GM12878 (cell line): ENCODE measurements around the gene CCDC88C. TPM values are rescaled to one million over a fixed set of nuclear protein-coding genes. Genes with fewer than 3 reads are reported as not detected.
A peak's percentile ranks its signal among the peaks of the same experiment; 100 is the strongest.

Experiments used
- ASH2L ChIP-seq: fragments of 300-600, 200-600 bp; sonication (generic); IDR thresholded peaks from 2 replicates; pipeline ENCODE4 v1.6.1; 2017; ENCODE audit warnings: low read depth, mild to moderate bottlenecking, borderline replicate concordance
- ATF7 ChIP-seq: fragments of 450-650 bp; IDR thresholded peaks from 2 replicates; pipeline ENCODE4 v1.6.1; 2016; ENCODE audit warnings: low read depth, mild to moderate bottlenecking
- BMI1 ChIP-seq: fragments of 450-650 bp; IDR thresholded peaks from 2 replicates; pipeline ENCODE4 v1.6.1; 2016; ENCODE audit warnings: mild to moderate bottlenecking, moderate library complexity, borderline replicate concordance
- CREB1 ChIP-seq: IDR thresholded peaks from 2 replicates; pipeline ENCODE4 v1.6.1; 2012; ENCODE audit warnings: low read depth, mild to moderate bottlenecking, inconsistent platforms
- CREM ChIP-seq: IDR thresholded peaks from 2 replicates; pipeline ENCODE4 v1.6.1; 2014; ENCODE audit warnings: antibody characterized with exemption, low read depth
- EP300 ChIP-seq, 2 experiments: fragments of 150-350 bp in 1 of 2; IDR thresholded peaks; 2 replicates each; pipeline ENCODE4 v1.6.1; 2011 to 2012; ENCODE audit warnings: low read depth in 2 of 2, low read length in 2 of 2, borderline replicate concordance in 1 of 2, improper control_type of control experiment in 1 of 2, inconsistent platforms in 1 of 2; ENCODE audit not compliant: control insufficient read depth in 1 of 2
- ESRRA ChIP-seq: IDR thresholded peaks from 2 replicates; pipeline ENCODE4 v1.6.1; 2012; ENCODE audit warnings: mild to moderate bottlenecking, low read length, improper control_type of control experiment
- GATAD2B ChIP-seq: fragments of 450-650 bp; conservative IDR thresholded peaks from 2 replicates; pipeline ENCODE4 v1.6.1; 2017; ENCODE audit warnings: low read depth, mild to moderate bottlenecking, moderate library complexity
- IKZF1 ChIP-seq: fragments of 450-650 bp; conservative IDR thresholded peaks from 2 replicates; pipeline ENCODE4 v1.6.1; 2017; ENCODE audit warnings: antibody characterized with exemption, mild to moderate bottlenecking
- MEF2A ChIP-seq: IDR thresholded peaks from 2 replicates; pipeline ENCODE4 v1.6.1; 2011; ENCODE audit warnings: low read depth, mild to moderate bottlenecking, low read length, moderate library complexity; ENCODE audit not compliant: insufficient read depth
- MLLT1 ChIP-seq: fragments of 450-650 bp; IDR thresholded peaks from 2 replicates; pipeline ENCODE4 v1.6.1; 2016; ENCODE audit warnings: mild to moderate bottlenecking
- MTA2 ChIP-seq: fragments of 450-650 bp; IDR thresholded peaks from 2 replicates; pipeline ENCODE4 v1.6.1; 2016; ENCODE audit warnings: low read depth, mild to moderate bottlenecking, moderate library complexity
- NRF1 ChIP-seq: conservative IDR thresholded peaks from 2 replicates; pipeline ENCODE4 v1.6.1; 2011; ENCODE audit warnings: mild to moderate bottlenecking, low read depth, low read length, improper control_type of control experiment
- PAX5 ChIP-seq: IDR thresholded peaks from 2 replicates; pipeline ENCODE4 v1.6.1; 2011; ENCODE audit warnings: low read depth, low read length, borderline replicate concordance
- POU2F2 ChIP-seq: IDR thresholded peaks from 3 replicates; pipeline ENCODE4 v1.6.1; 2011; ENCODE audit warnings: low read depth, mild to moderate bottlenecking, low read length, borderline replicate concordance
- YY1 ChIP-seq: IDR thresholded peaks from 2 replicates; pipeline ENCODE4 v1.6.1; 2011; ENCODE audit warnings: low read depth, mild to moderate bottlenecking, low read length
- ZBED1 ChIP-seq: IDR thresholded peaks from 2 replicates; pipeline ENCODE4 v1.6.1; 2016; ENCODE audit warnings: borderline replicate concordance
- ZNF217 ChIP-seq: fragments of 450-650 bp; IDR thresholded peaks from 2 replicates; pipeline ENCODE4 v1.6.1; 2017; ENCODE audit warnings: antibody characterized with exemption, mild to moderate bottlenecking
- ZNF592 ChIP-seq: fragments of 450-650 bp; IDR thresholded peaks from 2 replicates; pipeline ENCODE4 v1.6.1; 2017; ENCODE audit warnings: mild to moderate bottlenecking, moderate library complexity
- polyA plus RNA-seq, 11 experiments: library from polyadenylated mRNA; depleted of rRNA in 4 of 11; unstranded in 6 of 11; stranded (reverse) in 5 of 11; fragments of >200 nt; fragmentation: Nextera tagmentation in 4 of 11; fragmentation: Illumina TruSeq in 1 of 11; extraction: Ambion mirVana in 4 of 11; extraction: Trizol in 1 of 11; gene quantifications; 1 replicate in 1 of 11; 2 replicates in 10 of 11; pipeline versions ENCODE4 v1.2.1 to v1.2.3, GENCODE V29; 2011 to 2016; ENCODE audit warnings: inconsistent platforms in 2 of 11, missing spikeins in 2 of 11, low read depth in 1 of 11
- total RNA-seq, 4 experiments: library from RNA; depleted of rRNA in 3 of 4; stranded (reverse); fragments of >200 nt in 3 of 4; fragmentation: Illumina TruSeq in 1 of 4; extraction: Trizol in 1 of 4; gene quantifications; 2 replicates each; pipeline versions ENCODE4 v1.2.1 to v1.2.3, GENCODE V29; 2013 to 2021

CCDC88C gene
- total and polyA plus RNA-seq, 10 of the 15 experiments (the other 5 are each of a cell fraction or from before 2014, with no cell fraction given), result 4.0 to 79.6 (median 36.6) TPM

- TF ChIP-seq YY1 (peak; percentile 52; the same call in 1 of the 2 replicates), PAX5 (peak; percentile 63; the same call in 1 of the 2 replicates), IKZF1 (no peak; the same call in 1 of the 2 replicates), ZBED1 (0 out of 2 replicates have a peak, but pooled peaks have one; percentile 35), NRF1 (no peak), ATF7 (peak; percentile 48), GATAD2B (no peak), POU2F2 (peak; percentile 50; the same call in 1 of the 3 replicates), CREM (peak; percentile 32; the same call in 1 of the 2 replicates), CREB1 (no peak), EP300 (IDR thresholded peaks at IDR 0.05; ENCODE audit: borderline replicate concordance in 1 of 2, control insufficient read depth in 1 of 2, low read depth in 2 of 2, low read length in 2 of 2) (peak in 1 of 2 experiments; percentile 33; a peak in 1 of 4 replicates), MEF2A (peak; percentile 53; the same call in 1 of the 2 replicates), ZNF217 (0 out of 2 replicates have a peak, but pooled peaks have one; percentile 22), MTA2 (peak; percentile 40; the same call in 1 of the 2 replicates), ESRRA (no peak), BMI1 (no peak), ZNF592 (no peak), ASH2L (no peak), MLLT1 (0 out of 2 replicates have a peak, but pooled peaks have one; percentile 45)
Observed at GRCh38 chr14:91333650-91334039, 84.0 kb downstream of the CCDC88C start (continued).
